Measurements from ENCODE around the gene C9. TPM values are rescaled to one million over a fixed set of nuclear protein-coding genes. Genes with fewer than 3 reads are reported as not detected.

Gene C9
- total RNA-seq, 2 donors from 2014 or later: not detected

GRCh38 chr5:39376293-39376714 lies 12.0 kb upstream of the C9 start:
- Histone ChIP-seq H3K4me3 (no peak overlapping the region), H3K4me1 (ENCODE audit: control insufficient read depth in 1 of 2, low read depth in 2 of 2) (no peaks in the 10 kb centered on the region), H3K27me3 (replicated peaks; ENCODE audit: insufficient read depth) (no peaks in the 10 kb centered on the region), H3K27ac (no peak overlapping the region), H3K9me3 (no peaks in the 10 kb centered on the region), H3K36me3 (peaks cover 31% of the 10 kb centered on the region)
- DNase-seq (ENCODE audit: low spot score): no peak
- peak; percentile 68 for TF ChIP-seq CTCF (IDR thresholded peaks at IDR 0.05)
- no peak for ATAC-seq (ENCODE audit: insufficient number of reproducible peaks, low FRiP score, low read depth)

DNA sequence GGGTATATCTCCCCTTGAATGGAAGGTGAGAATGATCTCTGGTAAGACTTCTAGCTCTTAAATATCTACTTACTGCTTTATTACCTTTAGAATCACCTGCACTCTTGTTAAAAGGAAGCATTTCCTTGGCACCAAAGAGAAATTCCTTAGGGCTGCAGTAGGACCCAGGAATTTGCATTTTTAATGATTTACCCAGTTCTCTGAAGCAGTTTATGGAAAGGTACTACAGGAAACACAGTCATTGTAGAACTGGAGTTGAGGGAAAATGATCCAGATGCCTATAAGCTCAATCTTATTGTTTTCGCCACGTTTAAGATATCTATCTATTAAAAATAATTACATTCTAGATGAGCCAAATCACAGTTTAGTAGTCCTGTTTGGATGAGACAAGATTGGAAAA lies 9.5 kb upstream of the C9 start:
- TF ChIP-seq CTCF (IDR thresholded peaks at IDR 0.05): no peak
- peaks cover 29% of the 10 kb centered on the region for H3K36me3 ChIP-seq

DNA sequence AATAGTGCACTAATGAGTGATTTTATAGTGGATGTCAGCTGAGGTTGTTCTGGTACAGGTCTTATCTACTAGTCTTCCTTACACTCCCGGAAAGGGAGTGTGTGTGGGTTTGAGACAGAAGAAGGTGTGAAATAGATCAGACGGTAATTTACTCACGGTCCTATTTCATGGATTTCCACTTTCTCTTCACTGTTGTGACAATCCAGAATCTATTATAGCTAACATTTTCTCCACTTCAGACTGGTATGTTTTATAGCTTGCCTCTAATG lies 7.0 kb upstream of the C9 start:
- Histone ChIP-seq H3K27ac (no peak overlapping the region), H3K9me3 (no peaks in the 10 kb centered on the region), H3K4me1 (ENCODE audit: control insufficient read depth in 1 of 2, low read depth in 2 of 2) (no peaks in the 10 kb centered on the region), H3K27me3 (replicated peaks; ENCODE audit: insufficient read depth) (no peaks in the 10 kb centered on the region), H3K36me3 (peaks cover 24% of the 10 kb centered on the region), H3K4me3 (no peak overlapping the region)
- DNase-seq (ENCODE audit: low spot score): no peak
- TF ChIP-seq CTCF (IDR thresholded peaks at IDR 0.05): no peak
- no peak for ATAC-seq (ENCODE audit: insufficient number of reproducible peaks, low FRiP score, low read depth)

More for the DNA sequence above, 9.5 kb upstream of the C9 start:
- Histone ChIP-seq H3K9me3 (no peaks in the 10 kb centered on the region), H3K4me1 (ENCODE audit: control insufficient read depth in 1 of 2, low read depth in 2 of 2) (no peaks in the 10 kb centered on the region), H3K27me3 (replicated peaks; ENCODE audit: insufficient read depth) (no peaks in the 10 kb centered on the region), H3K4me3 (no peak overlapping the region), H3K27ac (no peak overlapping the region)
- ATAC-seq (ENCODE audit: insufficient number of reproducible peaks, low FRiP score, low read depth) (no peak), DNase-seq (ENCODE audit: low spot score) (no peak)

GRCh38 chr5:39370555-39371366 lies 6.5 kb upstream of the C9 start:
- H3K36me3 ChIP-seq: peaks cover 24% of the 10 kb centered on the region
- ATAC-seq (ENCODE audit: insufficient number of reproducible peaks, low FRiP score, low read depth) (no peak), DNase-seq (ENCODE audit: low spot score) (no peak)
- H3K27me3 ChIP-seq (replicated peaks; ENCODE audit: insufficient read depth): no peaks in the 10 kb centered on the region
- no peak for TF ChIP-seq CTCF (IDR thresholded peaks at IDR 0.05)
- H3K4me1 ChIP-seq (ENCODE audit: control insufficient read depth in 1 of 2, low read depth in 2 of 2): no peaks in the 10 kb centered on the region
- no peak overlapping the region for H3K4me3 ChIP-seq
- H3K27ac ChIP-seq: no peak overlapping the region
- no peaks in the 10 kb centered on the region for H3K9me3 ChIP-seq

DNA sequence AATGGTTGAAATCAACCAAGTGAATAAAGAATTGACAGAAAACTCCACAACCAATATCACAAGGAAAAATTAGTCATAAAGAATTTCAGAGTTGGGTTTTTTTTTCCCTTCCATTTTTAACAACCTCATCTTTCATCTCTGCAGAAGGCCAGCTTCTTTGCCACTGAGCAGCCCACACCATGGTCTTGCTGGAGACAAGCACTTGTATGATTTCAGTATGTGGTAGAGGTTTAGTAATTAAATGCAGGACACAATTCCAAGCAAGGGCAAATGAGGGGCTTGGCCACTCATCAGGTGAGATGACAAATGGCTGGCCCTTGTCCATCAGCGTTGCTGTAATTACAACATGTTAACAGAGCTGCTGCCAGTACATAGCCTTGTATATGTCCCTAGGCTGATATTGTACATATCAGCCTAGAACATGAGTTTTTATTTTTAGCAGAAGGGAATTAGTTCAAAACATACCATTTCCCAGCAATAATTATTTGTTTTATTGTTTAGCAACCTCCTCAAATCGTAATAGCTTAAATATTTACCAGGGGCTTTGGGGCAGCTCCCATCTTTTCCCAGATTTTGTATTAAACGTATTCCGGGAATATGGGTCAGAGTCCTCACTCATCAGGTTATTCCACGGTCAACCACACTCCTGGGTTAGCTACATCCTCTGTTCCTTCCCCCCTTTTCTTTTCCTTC lies 5.0 kb upstream of the C9 start:
- H3K4me1 ChIP-seq (ENCODE audit: control insufficient read depth in 1 of 2, low read depth in 2 of 2): no peaks in the 10 kb centered on the region
- no peaks in the 10 kb centered on the region for H3K9me3 ChIP-seq
- H3K27ac ChIP-seq: no peak overlapping the region
- no peak for TF ChIP-seq CTCF (IDR thresholded peaks at IDR 0.05)
- DNase-seq (ENCODE audit: low spot score) (no peak), ATAC-seq (ENCODE audit: insufficient number of reproducible peaks, low FRiP score, low read depth) (no peak)
- no peaks in the 10 kb centered on the region for H3K27me3 ChIP-seq (replicated peaks; ENCODE audit: insufficient read depth)
- H3K36me3 ChIP-seq: peaks cover 14% of the 10 kb centered on the region
- H3K4me3 ChIP-seq: no peak overlapping the region
